Measurements from ENCODE around the gene SUPT3H.
"Not testable (repeated sequence)": the region's sequence is repeated elsewhere in the genome, so short reads cannot be mapped to it uniquely, and the experiment has no call there.

Gene SUPT3H

DNA sequence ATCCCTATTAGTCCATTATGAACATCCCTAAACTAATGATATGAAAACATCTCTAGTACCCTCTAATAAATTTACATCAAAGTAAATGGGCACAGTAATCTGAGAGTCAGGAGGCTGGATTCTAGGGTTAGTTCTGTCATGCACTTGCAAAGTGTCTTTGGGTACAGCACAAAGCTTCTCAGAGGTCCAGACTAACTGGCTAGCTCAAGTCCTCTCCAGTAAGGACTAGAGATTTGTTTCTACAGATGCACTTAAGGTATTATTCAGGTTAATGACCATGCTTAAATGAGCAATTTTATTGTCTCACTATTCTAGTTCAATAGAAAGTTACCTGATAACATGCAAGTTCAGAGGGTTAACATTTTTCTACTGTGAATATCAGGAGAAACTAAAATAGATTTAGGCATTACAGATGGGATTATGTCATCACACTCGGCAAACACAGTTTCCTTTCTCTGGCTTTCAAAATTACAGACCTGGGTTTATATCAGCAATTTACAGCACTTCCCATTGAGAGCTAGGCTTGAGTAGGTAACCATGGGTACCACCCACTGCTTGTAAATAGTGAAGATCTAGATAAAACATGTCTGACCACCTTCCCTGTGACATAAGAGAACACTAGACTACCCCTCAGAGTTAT is 452.5 kb downstream of the SUPT3H start:
- FAIRE-seq (peak; percentile 38), DNase-seq (ENCODE audit: insufficient read length, low spot score) (no peak)

DNA sequence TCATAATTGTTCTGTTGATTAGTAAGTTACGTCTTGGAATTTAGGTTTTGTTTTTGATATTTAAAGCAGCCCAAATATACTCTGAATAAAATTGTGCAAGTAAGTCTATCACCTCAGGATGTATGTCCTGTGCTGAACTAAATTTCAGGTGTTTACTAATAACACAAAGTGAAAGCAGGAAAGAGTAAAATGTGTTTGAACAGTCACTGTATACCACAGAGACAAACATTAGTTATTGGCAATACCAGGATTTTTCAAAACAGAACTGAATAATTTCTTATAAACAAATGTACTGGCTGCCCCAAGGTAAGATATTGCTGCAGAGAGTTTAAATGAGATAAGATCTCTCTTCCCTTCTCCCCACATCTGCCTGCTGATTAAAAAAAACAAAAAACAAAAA is 454.3 kb downstream of the SUPT3H start:
- FAIRE-seq (no peak), DNase-seq (ENCODE audit: insufficient read length, low spot score) (no peak)

DNA sequence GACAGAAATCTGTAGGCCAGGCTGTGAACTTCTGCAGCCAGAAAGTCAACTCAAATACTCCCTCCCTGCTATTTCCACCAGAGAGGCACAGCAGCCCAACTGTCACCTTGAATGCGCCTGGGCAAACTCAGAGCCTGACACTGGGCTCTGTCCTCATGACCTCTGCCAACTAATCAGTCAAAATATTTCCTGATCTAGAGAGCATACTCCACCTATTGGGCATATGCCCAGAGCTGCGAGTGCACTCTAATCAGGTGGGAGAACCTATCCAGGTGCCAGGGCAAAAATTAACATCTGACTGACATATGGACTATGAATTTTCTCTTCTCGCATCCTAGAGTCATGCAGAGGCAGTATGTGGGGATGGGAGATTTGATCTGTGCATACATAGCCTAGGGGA is 455.9 kb downstream of the SUPT3H start:
- no peak for DNase-seq (ENCODE audit: insufficient read length, low spot score)
- FAIRE-seq = no peak

GRCh38 chr6:44920952-44921491 is 456.7 kb downstream of the SUPT3H start:
- no peak for DNase-seq (ENCODE audit: insufficient read length, low spot score)
- no peak for FAIRE-seq

- DNase-seq (ENCODE audit: insufficient read length, low spot score) = no peak
- FAIRE-seq = no peak
These were observed 458.9 kb downstream of the SUPT3H start for GRCh38 chr6:44918671-44919296.

DNA sequence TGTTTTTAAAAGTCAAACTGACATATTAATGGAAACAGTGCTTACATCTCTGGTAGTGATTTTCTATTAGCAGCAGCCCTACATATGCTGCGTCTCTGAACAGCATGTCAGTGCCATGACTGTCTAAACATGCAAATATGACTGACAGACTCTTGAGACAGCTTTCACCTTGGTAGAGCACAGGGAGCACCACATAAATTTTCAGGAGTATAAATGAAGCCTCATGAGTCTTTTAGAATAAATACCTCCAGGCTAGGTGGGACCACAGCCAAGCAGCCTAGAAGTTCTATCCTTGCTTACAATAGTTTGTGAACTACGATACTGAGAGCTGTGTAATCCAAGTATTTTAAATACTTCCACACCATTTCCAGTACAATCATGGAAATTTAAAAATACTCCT is 460.3 kb downstream of the SUPT3H start:
- FAIRE-seq = no peak
- DNase-seq (ENCODE audit: insufficient read length, low spot score) = no peak

DNA sequence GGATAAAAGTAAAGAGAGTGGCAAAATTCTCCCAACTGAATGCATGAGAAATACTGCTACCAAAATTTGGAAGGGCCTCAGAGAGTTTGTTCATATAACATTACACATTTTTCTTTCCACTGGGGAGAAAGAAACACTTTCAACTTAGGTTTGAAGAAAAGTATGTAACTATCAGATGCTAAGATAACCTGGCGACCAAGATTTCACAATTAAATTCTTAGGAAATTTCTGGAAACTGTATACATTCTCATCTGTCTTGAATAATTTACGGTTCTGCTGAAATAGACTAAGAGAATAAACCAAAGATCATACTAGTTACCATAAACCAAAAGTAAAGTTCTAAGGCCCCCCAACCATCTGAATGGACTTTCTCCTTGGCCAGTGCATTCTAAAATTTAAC is 462.6 kb downstream of the SUPT3H start:
- DNase-seq (ENCODE audit: insufficient read length, low spot score) = no peak
- no peak for FAIRE-seq

- FAIRE-seq = no peak
- DNase-seq (ENCODE audit: insufficient read length, low spot score) = no peak
These were observed 463.6 kb downstream of the SUPT3H start for GRCh38 chr6:44914141-44914540.

GRCh38 chr6:44906761-44907160 is 471.0 kb downstream of the SUPT3H start:
- DNase-seq (ENCODE audit: insufficient read length, low spot score) (no peak), FAIRE-seq (no peak)

- DNase-seq (ENCODE audit: insufficient read length, low spot score); FAIRE-seq: not testable (repeated sequence)
These were observed 477.4 kb downstream of the SUPT3H start for GRCh38 chr6:44900358-44900757.

- peak; percentile 72 for FAIRE-seq
- no peak for DNase-seq (ENCODE audit: insufficient read length, low spot score)
These were observed 479.3 kb downstream of the SUPT3H start for GRCh38 chr6:44898296-44898930.

DNA sequence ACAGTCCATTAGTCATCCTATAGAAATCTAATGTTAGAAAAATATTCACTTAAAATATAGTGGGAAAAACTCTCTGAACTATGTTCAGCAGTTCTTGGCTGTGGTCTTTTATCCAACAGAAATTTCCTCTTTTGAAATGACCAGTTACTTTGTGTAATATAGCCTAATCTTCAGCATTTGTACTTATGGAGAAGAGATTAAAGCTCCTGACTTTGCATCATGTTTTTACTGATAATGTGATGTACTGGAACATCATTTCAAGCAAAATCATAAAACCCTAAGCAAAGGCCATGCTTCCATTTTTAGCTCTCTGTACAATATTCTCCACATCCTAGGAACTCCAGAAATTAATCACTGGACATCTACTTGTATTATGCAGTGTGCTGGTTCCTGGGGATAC is 480.4 kb downstream of the SUPT3H start:
- no peak for DNase-seq (ENCODE audit: insufficient read length, low spot score)
- FAIRE-seq = no peak

- FAIRE-seq = no peak
- no peak for DNase-seq (ENCODE audit: insufficient read length, low spot score)
These were observed 481.0 kb downstream of the SUPT3H start for GRCh38 chr6:44896701-44897100.

DNA sequence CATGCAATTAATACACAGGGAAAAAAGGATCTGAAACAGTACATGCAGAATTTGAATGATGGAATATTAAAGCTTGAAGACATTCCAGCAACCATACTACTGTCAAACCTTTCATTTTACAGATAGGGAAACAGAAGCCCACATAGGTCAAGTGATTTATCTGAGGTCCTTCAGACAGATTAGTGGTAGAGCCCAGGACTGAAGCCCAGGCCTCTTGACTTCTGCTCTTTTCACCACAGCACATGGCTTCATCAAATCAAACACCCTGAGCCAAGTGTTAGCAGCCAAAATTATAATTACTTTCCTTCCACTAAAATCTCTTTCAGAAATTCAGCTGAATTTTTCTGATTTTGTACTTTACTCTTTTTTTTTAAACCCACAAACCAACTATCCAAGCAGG is 485.2 kb downstream of the SUPT3H start:
- DNase-seq (ENCODE audit: insufficient read length, low spot score) = no peak
- FAIRE-seq = no peak

DNA sequence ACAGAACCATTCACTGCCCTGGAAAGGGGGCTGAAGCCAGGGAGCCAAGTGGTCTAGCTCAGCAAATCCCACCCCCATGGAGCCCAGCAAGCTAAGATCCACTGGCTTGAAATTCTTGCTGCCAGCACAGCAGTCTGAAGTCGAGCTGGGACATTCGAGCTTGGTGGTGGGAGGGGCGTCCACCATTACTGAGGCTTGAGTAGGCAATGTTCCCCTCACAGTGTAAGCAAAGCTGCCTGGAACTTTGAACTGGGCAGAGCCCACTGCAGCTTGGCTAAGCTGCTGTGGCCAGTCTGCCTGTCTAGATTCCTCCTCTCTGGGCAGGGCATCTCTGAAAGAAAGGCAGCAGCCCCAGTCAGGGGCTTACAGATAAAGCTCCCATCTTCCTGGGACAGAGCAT is 498.7 kb downstream of the SUPT3H start:
- not testable (repeated sequence) for DNase-seq (ENCODE audit: insufficient read length, low spot score); FAIRE-seq

DNA sequence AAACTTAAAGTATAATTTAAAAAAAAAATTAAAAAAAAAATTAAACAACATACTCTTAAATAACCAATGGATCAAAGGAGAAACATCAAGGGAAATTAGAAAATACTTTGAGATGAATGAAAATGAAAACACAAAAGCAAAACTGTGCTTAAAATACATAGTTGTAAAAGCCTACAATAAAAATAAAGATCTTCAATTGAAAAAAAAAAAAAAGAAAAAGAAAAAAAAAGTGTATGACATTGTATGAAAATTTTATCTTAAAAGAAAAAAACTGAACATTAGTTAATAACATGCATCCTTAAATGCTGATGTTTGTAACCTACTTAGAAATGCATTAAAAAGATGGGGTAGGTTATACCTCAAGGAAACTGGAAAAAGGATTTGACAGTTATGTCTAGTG is 501.1 kb downstream of the SUPT3H start:
- not testable (repeated sequence) for DNase-seq (ENCODE audit: insufficient read length, low spot score); FAIRE-seq

DNA sequence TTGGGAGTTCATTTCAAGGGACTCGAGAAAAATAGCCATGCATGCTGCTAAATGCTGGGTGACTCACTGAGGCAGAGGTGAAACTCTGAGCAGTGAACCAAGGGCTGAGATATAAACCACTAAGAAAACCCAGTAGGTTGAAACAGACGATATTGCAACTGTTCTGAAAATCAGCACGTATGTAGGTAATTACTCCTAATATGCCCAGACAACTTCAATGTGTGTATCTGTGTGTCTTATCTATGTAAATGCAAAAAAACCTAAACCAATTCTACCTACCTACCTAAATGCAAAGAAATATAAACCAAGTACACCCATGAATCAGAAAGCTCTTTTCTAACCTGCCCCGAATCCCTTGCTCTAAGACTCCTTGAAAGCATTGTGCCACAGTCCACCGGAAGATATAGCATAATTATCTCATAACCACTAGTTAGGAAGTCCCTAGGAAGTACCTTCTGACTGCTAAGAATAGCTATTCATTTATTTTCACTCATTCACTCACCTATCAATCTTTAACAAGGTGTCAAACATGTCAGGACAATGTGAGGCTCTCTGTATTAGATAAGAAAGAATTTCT is 508.3 kb downstream of the SUPT3H start:
- FAIRE-seq (no peak), DNase-seq (ENCODE audit: insufficient read length, low spot score) (no peak)

DNA sequence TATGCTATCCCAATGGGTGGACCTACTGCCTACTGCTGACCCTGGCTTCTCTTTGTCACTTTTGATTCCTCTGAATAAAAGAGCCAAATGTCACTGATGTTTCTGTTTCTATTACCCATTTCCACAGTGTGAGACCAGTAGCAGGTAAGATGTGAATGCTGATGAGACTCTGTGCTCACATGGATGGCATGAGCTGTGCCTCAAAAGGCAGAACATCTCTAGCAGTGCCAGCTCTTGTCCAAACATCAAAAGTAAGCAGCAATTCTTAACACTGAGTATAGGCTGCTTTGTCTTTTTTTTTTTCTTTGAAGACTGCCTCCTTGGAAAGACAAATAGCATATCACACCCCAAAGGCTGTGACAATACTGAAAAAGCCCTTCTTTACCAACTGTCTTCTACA is 508.8 kb downstream of the SUPT3H start:
- DNase-seq (ENCODE audit: insufficient read length, low spot score) (no peak), FAIRE-seq (no peak)

DNA sequence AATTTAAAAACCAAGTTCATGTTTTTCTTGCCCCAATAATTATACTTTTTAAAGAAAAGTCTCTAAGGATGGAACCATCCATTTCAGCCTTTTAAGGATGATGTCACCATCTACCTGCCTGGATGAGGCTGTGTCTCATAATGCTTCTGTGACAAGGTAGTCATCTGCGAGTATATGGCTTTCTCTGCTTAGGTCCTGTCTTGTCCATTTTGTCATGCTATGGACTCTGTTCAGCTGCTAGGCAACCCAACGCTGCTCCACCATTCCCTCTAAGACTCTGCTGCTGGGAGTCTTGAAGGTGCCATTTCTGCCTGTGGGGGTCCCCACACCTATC is 509.4 kb downstream of the SUPT3H start:
- DNase-seq (ENCODE audit: insufficient read length, low spot score) (no peak), FAIRE-seq (no peak)

- FAIRE-seq (no peak), DNase-seq (ENCODE audit: insufficient read length, low spot score) (no peak)
These were observed 510.0 kb downstream of the SUPT3H start for GRCh38 chr6:44867571-44868334.

- not testable (repeated sequence) for FAIRE-seq; DNase-seq (ENCODE audit: insufficient read length, low spot score)
These were observed 512.5 kb downstream of the SUPT3H start for GRCh38 chr6:44865184-44865583.

Data from HTR-8/SVneo (cell line).